Measurements from ENCODE around the gene HIP1. TPM values are rescaled to one million over a fixed set of nuclear protein-coding genes. Genes with fewer than 3 reads are reported as not detected.
"Not testable (repeated sequence)": the region's sequence is repeated elsewhere in the genome, so short reads cannot be mapped to it uniquely, and the experiment has no call there.

The HIP1 gene
- total RNA-seq, 1 donor from 2014 or later, result 22.0 TPM

- no peak for DNase-seq (ENCODE audit: low read depth)
Measured at GRCh38 chr7:75575488-75576121, 163.1 kb downstream of the HIP1 start.

GRCh38 chr7:75573477-75574019 lies 165.2 kb downstream of the HIP1 start:
- DNase-seq (ENCODE audit: low read depth), result no peak

- DNase-seq (ENCODE audit: low read depth), result no peak
Measured at GRCh38 chr7:75572814-75573213, 165.9 kb downstream of the HIP1 start.

- no peak for DNase-seq (ENCODE audit: low read depth)
Measured at GRCh38 chr7:75572396-75572795, 166.3 kb downstream of the HIP1 start.

- no peak for DNase-seq (ENCODE audit: low read depth)
Measured at GRCh38 chr7:75571209-75571608, 167.5 kb downstream of the HIP1 start.

GRCh38 chr7:75569629-75570282 lies 169.0 kb downstream of the HIP1 start:
- not testable (repeated sequence) for DNase-seq (ENCODE audit: low read depth)

GRCh38 chr7:75567948-75568595 lies 170.7 kb downstream of the HIP1 start:
- DNase-seq (ENCODE audit: low read depth), result no peak

- DNase-seq (ENCODE audit: low read depth), result peak; percentile 95
Measured at GRCh38 chr7:75565132-75565837, 173.5 kb downstream of the HIP1 start.

GRCh38 chr7:75563171-75563570 lies 175.6 kb downstream of the HIP1 start:
- no peak for DNase-seq (ENCODE audit: low read depth)

GRCh38 chr7:75559976-75560365 lies 178.8 kb downstream of the HIP1 start:
- DNase-seq (ENCODE audit: low read depth), result no peak

- peak; percentile 79 for DNase-seq (ENCODE audit: low read depth)
Measured at GRCh38 chr7:75559355-75559975, 179.3 kb downstream of the HIP1 start.

- DNase-seq (ENCODE audit: low read depth), result not testable (repeated sequence)
Measured at GRCh38 chr7:75556835-75557234, 181.9 kb downstream of the HIP1 start.

GRCh38 chr7:75555736-75556135 lies 183.0 kb downstream of the HIP1 start:
- DNase-seq (ENCODE audit: low read depth), result no peak

GRCh38 chr7:75546237-75547015 lies 192.3 kb downstream of the HIP1 start:
- DNase-seq (ENCODE audit: low read depth), result no peak

- DNase-seq (ENCODE audit: low read depth), result no peak
Measured at GRCh38 chr7:75537731-75538130, 201.0 kb downstream of the HIP1 start.

- no peak for DNase-seq (ENCODE audit: low read depth)
Measured at GRCh38 chr7:75536940-75537538, 201.7 kb downstream of the HIP1 start.

GRCh38 chr7:75536491-75536890 lies 202.2 kb downstream of the HIP1 start:
- DNase-seq (ENCODE audit: low read depth), result no peak

GRCh38 chr7:75534727-75535307 lies 203.9 kb downstream of the HIP1 start:
- DNase-seq (ENCODE audit: low read depth), result peak; percentile 11

GRCh38 chr7:75533926-75534325 lies 204.8 kb downstream of the HIP1 start:
- DNase-seq (ENCODE audit: low read depth), result no peak

- no peak for DNase-seq (ENCODE audit: low read depth)
Measured at GRCh38 chr7:75532639-75533038, 206.1 kb downstream of the HIP1 start.

Data from renal cortical epithelial cell (primary cell).